ENCODE measurements around the gene MRPL32.
A peak's percentile ranks its signal among the peaks of the same experiment; 100 is the strongest.

MRPL32 gene

DNA sequence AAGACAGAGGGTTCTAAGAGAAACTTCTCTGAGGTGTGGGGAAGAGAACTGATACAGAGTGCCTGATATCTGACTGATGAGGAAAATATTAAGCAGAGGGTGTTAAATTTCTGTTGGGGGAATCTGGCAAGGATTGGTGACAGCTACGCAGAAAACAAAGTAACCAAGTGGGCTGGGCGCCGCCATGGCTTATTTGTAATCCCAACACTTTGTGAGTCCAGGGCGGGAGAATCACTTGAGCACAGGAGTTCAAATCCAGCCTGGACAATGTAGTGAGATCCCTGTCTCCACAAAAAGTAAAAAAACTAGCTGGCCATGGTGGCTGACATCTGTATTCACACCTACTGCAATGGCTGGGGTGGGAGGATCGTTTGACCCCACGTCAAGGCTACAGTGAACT is 18.2 kb upstream of the MRPL32 start:
- Mint-ChIP-seq H3K4me1 (peaks cover 13 to 37% of the 10 kb centered on the region in 2 donors), H3K36me3 (peaks cover 22 to 53% of the 10 kb centered on the region in 2 donors), H3K9me3 (no peaks in the 10 kb centered on the region), H3K27me3 (no peaks in the 10 kb centered on the region), H3K4me3 (no peak overlapping the region), H3K27ac (no peak overlapping the region)
- ATAC-seq (replicated peaks) (no peak), DNase-seq (no peak)

DNA sequence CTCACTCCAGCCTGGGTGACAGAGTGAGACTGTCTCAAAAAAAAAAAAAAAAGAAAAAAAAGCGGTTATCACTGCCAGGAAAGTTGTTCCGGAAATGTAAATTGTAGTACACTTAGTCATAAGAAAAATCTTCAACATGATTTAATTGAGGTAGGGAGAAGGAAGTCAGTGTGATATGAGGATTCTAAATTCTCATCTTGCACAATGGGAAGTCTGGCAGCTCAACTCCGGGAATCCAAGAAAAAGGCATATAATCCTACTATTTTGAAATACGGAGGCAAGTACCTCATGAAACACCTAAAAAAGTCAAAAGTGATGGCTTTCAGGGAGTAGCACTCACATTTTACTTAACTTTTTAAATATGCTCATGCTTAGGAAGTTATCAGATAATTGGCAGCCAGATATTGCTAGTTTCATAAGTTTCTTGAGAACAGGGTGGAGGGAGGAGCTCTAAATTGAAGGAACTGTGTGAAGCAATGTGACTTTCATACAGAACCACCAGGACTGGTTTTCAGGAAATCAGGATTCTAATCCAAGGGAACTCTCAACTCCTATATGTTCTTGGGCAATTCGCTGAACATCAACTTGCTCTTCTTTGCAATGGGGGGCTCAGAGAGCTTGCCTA is 17.6 kb upstream of the MRPL32 start:
- no peak for DNase-seq
- ATAC-seq (replicated peaks): no peak
- Mint-ChIP-seq H3K36me3 (peaks cover 26 to 58% of the 10 kb centered on the region in 2 donors), H3K4me1 (peaks cover 13 to 37% of the 10 kb centered on the region in 2 donors), H3K9me3 (no peaks in the 10 kb centered on the region), H3K27ac (peak overlapping the region; percentile 67), H3K27me3 (no peaks in the 10 kb centered on the region), H3K4me3 (no peak overlapping the region)

DNA sequence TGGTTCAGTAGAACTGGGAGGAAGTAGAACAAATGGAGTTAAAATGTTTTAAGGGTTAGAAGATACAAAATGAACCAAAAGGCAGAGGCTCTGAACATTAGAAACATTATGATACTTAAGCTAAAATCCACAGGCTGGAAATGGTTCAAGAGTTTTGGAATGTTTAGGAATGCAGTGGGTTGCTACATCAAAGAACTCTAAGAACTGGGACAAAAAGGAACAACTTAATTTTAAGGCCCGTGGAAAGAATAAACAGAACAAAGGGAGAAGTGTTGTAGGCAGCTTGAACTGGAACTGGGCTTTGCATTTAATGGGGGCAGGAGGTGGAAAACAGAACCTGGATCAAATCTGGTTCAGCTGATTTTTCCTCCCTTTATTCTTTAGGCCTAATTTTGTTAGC is 16.8 kb upstream of the MRPL32 start:
- H3K9me3 Mint-ChIP-seq: no peaks in the 10 kb centered on the region
- peaks cover 13 to 32% of the 10 kb centered on the region in 2 donors for H3K4me1 Mint-ChIP-seq
- ATAC-seq (replicated peaks) (no peak), DNase-seq (no peak)
- H3K4me3 Mint-ChIP-seq: no peak overlapping the region
- peak overlapping the region; percentile 33 for H3K27ac Mint-ChIP-seq
- no peaks in the 10 kb centered on the region for H3K27me3 Mint-ChIP-seq
- peaks cover 33 to 57% of the 10 kb centered on the region in 2 donors for H3K36me3 Mint-ChIP-seq

DNA sequence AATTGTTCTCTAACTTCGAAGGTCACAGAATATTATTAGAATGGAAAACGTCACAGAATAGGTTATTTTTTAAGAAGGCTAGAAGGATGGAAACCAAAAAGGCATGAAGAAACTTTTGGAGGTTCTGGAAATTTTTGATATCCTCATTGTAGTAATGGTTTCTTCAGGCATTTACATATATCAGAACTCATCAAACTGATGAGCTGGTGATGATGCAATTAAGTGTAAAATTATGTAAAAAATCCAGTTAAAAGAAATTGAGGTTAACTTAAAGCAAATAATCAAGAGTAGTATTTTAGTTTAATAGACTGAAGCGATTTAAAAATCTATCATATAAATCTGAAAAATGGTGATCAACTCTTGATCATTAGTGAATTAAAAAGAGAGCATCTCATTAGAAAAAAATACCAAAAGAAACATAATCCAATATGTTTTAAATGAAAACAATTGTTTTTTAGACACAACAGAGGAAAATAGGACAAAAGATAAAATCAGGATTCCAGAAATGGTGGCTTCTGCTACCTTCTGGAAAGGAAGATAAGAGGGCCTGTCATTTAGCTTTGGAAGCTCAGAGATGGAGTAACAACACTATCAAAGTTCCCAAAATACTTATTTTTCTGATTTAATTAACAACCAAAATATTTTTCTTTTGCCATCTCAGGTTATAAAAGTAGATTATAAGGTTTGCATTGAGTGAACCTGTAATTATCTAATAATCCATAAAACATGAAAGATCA is 10.0 kb upstream of the MRPL32 start:
- Mint-ChIP-seq H3K36me3 (peaks cover 37 to 42% of the 10 kb centered on the region in 2 donors), H3K27ac (no peak overlapping the region), H3K27me3 (no peaks in the 10 kb centered on the region), H3K4me3 (no peak overlapping the region), H3K4me1 (peaks cover 11 to 12% of the 10 kb centered on the region in 2 donors), H3K9me3 (no peaks in the 10 kb centered on the region)
- DNase-seq (no peak), ATAC-seq (replicated peaks) (no peak)

DNA sequence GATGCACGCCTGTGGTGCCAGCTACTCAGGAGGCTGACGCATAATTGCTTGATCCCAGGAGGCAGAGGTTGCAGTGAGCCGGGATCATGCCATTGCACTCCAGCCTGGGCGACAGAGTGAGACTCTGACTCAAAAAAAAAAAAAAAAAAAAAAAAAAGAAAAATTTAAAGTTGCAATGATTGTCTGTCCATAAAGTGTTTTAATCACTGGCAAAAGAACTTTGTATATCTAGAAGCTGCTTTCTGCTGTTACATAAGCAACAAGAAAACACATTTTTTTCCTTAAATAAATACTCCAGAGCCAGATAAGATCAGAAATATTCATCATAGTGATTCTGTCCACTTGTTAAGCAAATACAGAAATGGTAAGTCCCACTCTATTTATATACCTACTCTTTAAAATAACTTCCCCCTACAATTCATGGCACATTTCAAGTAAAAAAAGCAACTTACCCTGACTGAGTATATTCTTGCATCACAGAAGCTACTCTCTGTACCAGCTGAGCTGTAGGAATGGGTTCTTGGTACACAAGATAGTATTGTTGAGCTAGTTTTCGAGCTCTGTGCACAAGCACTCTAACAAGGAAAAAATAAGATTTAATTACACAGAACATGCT is 7.8 kb upstream of the MRPL32 start:
- Mint-ChIP-seq H3K27me3 (no peaks in the 10 kb centered on the region), H3K9me3 (no peaks in the 10 kb centered on the region), H3K4me3 (no peak overlapping the region), H3K4me1 (peaks cover 20 to 21% of the 10 kb centered on the region in 2 donors), H3K36me3 (peaks cover 31 to 38% of the 10 kb centered on the region in 2 donors), H3K27ac (peak overlapping the region; percentile 34)
- ATAC-seq (replicated peaks) (peak; percentile 23 to 38), DNase-seq (no peak)

DNA sequence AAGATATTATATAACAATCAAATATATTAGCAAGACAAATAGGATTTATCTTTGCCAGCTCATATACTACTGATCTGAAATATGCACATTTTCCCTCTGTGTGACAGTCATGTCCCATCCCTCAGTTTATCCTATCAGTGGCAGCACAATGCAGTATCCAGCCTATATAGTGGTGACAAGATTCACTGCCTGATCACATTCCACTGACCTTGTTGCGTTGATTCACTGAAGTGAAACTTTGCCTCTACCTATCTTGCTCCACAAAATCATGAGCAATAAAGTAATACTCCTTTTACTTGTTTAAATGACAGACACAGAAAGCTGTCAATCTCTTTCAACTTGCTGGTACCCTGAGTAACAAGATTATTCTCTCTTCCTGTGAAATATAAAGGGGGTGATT is 6.5 kb upstream of the MRPL32 start:
- no peak overlapping the region for H3K4me3 Mint-ChIP-seq
- DNase-seq (no peak), ATAC-seq (replicated peaks) (no peak)
- peaks cover 26 to 28% of the 10 kb centered on the region in 2 donors for H3K4me1 Mint-ChIP-seq
- peaks cover 21 to 36% of the 10 kb centered on the region in 2 donors for H3K36me3 Mint-ChIP-seq
- H3K27me3 Mint-ChIP-seq: no peaks in the 10 kb centered on the region
- H3K27ac Mint-ChIP-seq: peak overlapping the region; percentile 42
- no peaks in the 10 kb centered on the region for H3K9me3 Mint-ChIP-seq

DNA sequence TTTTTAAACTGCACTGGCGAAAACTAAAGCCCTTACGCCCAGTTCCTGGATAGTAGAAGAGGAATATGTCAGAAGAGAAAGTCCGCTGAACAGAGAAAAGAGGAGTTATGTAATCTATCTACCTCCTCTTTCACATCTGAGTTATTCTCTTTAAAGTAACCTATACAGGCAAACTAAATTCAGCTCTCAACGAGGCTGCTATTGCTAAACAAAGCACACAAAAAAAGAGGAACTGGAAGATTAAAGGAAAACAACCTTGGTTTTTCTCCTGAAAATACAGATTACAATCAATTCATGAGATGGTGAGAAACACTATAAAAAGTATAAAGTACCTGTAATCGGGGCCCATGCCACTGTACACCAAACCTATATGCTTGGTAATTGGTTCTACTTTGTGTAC is 6.0 kb upstream of the MRPL32 start:
- Mint-ChIP-seq H3K36me3 (peaks cover 18 to 32% of the 10 kb centered on the region in 2 donors), H3K4me3 (no peak overlapping the region), H3K4me1 (peaks cover 26 to 34% of the 10 kb centered on the region in 2 donors), H3K27me3 (no peaks in the 10 kb centered on the region), H3K9me3 (no peaks in the 10 kb centered on the region), H3K27ac (no peak overlapping the region)
- DNase-seq (no peak), ATAC-seq (replicated peaks) (no peak)

DNA sequence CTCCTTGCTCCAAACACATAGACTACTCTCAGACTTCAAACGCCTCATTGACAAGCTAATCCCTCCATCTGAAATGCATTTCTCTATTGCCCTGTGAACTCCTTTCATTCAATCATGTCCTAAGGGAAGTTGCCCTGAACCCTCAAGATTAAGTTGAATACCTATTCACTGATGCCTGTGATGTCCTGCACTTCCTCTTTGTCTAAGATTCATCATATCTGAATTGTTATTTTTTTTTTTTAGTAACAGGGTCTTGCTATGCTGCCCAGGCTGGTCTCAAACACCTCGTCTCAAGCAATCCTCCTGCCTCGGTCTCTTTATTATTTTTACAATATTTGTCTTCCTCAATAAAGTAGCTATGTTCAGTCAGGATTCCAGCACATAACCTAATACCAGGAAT is 3.4 kb upstream of the MRPL32 start:
- Mint-ChIP-seq H3K27ac (peak overlapping the region; percentile 68), H3K27me3 (no peaks in the 10 kb centered on the region), H3K4me1 (peaks cover 27 to 39% of the 10 kb centered on the region in 2 donors), H3K4me3 (no peak overlapping the region), H3K9me3 (no peaks in the 10 kb centered on the region), H3K36me3 (peaks cover 14 to 25% of the 10 kb centered on the region in 2 donors)
- DNase-seq (no peak), ATAC-seq (replicated peaks) (no peak)

DNA sequence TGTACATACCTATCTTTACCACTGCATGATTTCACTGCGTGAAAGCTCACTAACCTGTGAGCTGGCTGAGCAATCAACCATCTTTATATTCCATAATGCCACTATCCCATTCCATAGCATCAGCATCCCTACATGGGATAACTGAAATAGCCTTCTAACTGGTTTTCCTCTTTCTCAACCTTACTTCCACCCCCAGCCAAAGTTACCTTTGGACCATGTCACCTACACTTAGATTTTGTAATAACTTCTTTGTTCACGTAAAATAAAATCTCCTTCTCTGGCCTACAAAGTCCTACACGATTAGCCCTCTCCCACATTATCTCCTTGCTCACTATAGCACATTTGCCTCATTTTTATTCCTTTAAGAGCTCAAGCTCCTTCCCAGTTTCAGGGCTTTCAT is 2.7 kb upstream of the MRPL32 start:
- Mint-ChIP-seq H3K36me3 (peaks cover 14 to 23% of the 10 kb centered on the region in 2 donors), H3K27me3 (no peaks in the 10 kb centered on the region), H3K9me3 (no peaks in the 10 kb centered on the region), H3K4me3 (peak overlapping the region in 1 of 2 donors; percentile 49), H3K27ac (peak overlapping the region; percentile 27), H3K4me1 (peaks cover 31 to 43% of the 10 kb centered on the region in 2 donors)
- ATAC-seq (replicated peaks) (no peak), DNase-seq (no peak)

DNA sequence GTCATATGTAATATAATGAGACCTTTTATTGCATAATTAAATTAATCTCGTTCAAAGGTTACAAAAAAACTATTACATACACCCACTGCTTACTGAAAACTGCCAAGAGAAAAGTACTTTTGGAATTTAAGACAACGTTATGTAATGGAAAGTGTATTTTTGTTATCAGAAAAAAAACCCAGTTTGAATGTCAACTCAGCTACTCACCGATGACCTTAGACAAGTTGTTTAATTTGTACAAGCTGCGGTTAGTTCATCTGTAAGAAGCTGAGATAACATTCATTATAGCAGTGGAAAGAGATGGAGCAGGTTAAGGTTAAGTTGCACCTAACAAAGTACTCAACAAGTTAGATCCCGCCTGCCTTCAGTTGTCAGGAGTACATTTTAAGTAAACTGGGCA is 1.3 kb upstream of the MRPL32 start:
- no peak for ATAC-seq (replicated peaks)
- Mint-ChIP-seq H3K27me3 (no peaks in the 10 kb centered on the region), H3K27ac (peak overlapping the region; percentile 97), H3K9me3 (no peaks in the 10 kb centered on the region), H3K4me3 (peak overlapping the region; percentile 94 to 99), H3K4me1 (peaks cover 22 to 35% of the 10 kb centered on the region in 2 donors), H3K36me3 (peaks cover 8 to 18% of the 10 kb centered on the region in 2 donors)
- no peak for DNase-seq

DNA sequence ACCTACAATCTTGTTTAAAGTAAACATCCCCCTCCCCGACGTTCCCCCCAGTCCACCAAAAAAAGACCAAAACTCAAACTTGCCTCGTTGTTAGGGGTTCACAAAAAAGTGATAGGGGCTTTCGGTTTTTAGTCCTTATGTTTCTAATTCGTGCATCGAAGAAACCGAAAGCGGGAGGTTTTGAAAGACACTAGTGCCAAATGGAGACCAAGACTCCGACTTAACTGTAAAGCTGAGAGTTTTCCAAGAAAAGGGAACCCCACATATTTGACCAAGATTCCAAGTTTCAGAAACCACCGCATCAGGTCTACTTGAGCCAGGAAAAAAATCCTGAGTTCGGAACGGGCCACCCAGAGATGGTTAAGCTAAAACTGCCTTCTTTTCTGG is 736 bp upstream of the MRPL32 start:
- Mint-ChIP-seq H3K4me1 (peaks cover 24 to 35% of the 10 kb centered on the region in 2 donors), H3K27ac (peak overlapping the region; percentile 97), H3K4me3 (peak overlapping the region; percentile 94 to 99), H3K36me3 (peaks cover 12 to 22% of the 10 kb centered on the region in 2 donors), H3K27me3 (no peaks in the 10 kb centered on the region), H3K9me3 (no peaks in the 10 kb centered on the region)
- ATAC-seq (replicated peaks) (no peak), DNase-seq (no peak)

DNA sequence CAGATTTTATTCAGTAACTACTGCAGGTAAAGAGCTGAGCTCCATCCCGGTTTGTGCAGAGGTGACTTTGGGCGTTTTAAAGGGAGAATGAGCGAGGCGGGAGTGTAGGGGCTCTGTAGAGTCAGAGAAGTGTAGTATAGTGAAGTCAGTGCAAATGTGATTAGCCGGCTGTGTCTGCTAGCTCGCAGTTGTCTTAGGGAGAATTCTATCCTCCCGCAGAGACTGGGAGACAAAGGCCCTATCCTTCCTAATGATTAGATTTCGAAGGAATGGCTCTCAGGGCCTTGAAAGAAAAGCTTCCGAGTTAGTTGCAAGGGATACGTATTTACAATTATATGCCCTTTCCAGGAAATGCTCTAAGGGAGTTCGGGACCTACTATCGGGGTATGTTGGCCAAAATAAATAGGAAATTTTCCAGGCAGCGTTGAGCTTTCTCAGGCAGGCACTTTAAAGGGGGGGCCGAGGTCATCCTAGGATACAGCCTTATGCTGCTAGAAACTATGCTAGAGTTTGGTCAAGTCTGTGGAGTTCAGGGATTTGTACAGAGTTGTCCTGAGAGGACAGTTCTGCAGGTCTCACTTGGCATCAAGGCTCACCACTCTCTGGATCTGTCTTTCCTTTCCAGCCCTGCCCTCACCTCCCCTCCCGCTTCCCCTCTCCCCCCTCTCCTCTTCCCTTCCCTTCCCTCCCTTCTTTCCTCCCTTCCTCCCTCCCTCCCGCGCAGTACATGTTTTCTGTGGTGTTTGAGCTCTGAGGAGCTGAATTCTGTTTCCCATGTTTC is 825 bp downstream of the MRPL32 start:
- no peaks in the 10 kb centered on the region for H3K9me3 Mint-ChIP-seq
- peaks cover 23 to 40% of the 10 kb centered on the region in 2 donors for H3K4me1 Mint-ChIP-seq
- H3K27ac Mint-ChIP-seq: peak overlapping the region; percentile 97
- DNase-seq: no peak
- peaks cover 16 to 28% of the 10 kb centered on the region in 2 donors for H3K36me3 Mint-ChIP-seq
- peak overlapping the region; percentile 94 to 99 for H3K4me3 Mint-ChIP-seq
- peak in 1 of 2 donors; percentile 23 for ATAC-seq (replicated peaks)
- no peaks in the 10 kb centered on the region for H3K27me3 Mint-ChIP-seq

DNA sequence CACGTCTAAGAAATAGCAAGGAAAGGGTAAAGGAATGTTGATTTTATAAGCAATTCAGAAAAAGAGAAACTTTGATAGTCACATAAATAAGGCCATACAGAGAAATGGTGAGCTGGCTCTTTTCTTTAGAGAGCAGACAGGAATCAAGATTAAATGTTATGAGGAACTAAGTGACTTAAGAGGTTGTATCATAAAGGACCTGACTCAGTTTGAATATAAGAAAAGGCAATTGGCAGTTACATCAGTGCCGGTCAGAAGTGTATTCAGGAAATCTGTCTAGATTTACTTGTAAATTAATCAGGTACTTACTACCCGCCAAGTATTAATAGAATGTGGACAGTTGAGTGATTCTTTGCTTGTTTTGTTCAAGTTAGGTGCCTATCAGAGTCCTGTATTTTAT is 2.1 kb downstream of the MRPL32 start:
- H3K4me3 Mint-ChIP-seq: peak overlapping the region in 1 of 2 donors; percentile 65
- H3K36me3 Mint-ChIP-seq: peaks cover 16 to 31% of the 10 kb centered on the region in 2 donors
- no peak overlapping the region for H3K27ac Mint-ChIP-seq
- ATAC-seq (replicated peaks) (no peak), DNase-seq (no peak)
- H3K27me3 Mint-ChIP-seq: no peaks in the 10 kb centered on the region
- peaks cover 17 to 30% of the 10 kb centered on the region in 2 donors for H3K4me1 Mint-ChIP-seq
- no peaks in the 10 kb centered on the region for H3K9me3 Mint-ChIP-seq

DNA sequence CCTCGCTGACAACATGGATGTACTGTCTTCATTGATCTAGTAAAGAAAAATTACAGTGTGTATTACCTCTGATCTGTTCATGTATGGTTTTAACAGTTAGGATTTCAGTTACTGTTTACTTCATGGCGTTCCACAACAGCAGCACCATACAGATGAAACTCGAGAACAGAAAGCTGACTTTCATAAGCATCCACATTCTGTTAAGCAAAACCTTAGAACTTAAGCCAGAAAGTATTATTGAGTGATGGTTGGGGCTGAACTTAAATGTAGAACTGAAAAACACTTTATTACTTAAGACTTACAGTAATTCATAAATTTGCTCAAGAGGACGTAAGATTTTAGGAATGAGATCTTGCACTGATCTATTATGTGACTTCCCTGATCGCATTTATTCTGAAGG is 3.7 kb downstream of the MRPL32 start:
- ATAC-seq (replicated peaks): no peak
- Mint-ChIP-seq H3K4me3 (no peak overlapping the region), H3K4me1 (peaks cover 15 to 20% of the 10 kb centered on the region in 2 donors), H3K9me3 (no peaks in the 10 kb centered on the region), H3K27me3 (no peaks in the 10 kb centered on the region), H3K27ac (peak overlapping the region; percentile 27), H3K36me3 (peaks cover 21 to 32% of the 10 kb centered on the region in 2 donors)
- DNase-seq: no peak
